HG02973 (cell line): ENCODE results near the gene GOLGA6A.
"Not testable (repeated sequence)": the region's sequence is repeated elsewhere in the genome, so short reads cannot be mapped to it uniquely, and the experiment has no call there.

Experiments used
- ATAC-seq: cut with Tn5 transposase; IDR thresholded peaks from one replicate; pipeline ENCODE4 v1.9.1; 2021; ENCODE audit warnings: moderate library complexity; ENCODE audit not compliant: unreplicated experiment

The GOLGA6A gene

GRCh38 chr15:74082450-74082849 lies at the start of gene GOLGA6A:
Gene GOLGA6A (minus strand): TSS chr15:74082550. CDS start chr15:74082509, 41 bp downstream.
- ATAC-seq = not testable (repeated sequence)

GRCh38 chr15:74131628-74132413 lies 49.5 kb upstream of the GOLGA6A start:
- ATAC-seq = no peak

DNA sequence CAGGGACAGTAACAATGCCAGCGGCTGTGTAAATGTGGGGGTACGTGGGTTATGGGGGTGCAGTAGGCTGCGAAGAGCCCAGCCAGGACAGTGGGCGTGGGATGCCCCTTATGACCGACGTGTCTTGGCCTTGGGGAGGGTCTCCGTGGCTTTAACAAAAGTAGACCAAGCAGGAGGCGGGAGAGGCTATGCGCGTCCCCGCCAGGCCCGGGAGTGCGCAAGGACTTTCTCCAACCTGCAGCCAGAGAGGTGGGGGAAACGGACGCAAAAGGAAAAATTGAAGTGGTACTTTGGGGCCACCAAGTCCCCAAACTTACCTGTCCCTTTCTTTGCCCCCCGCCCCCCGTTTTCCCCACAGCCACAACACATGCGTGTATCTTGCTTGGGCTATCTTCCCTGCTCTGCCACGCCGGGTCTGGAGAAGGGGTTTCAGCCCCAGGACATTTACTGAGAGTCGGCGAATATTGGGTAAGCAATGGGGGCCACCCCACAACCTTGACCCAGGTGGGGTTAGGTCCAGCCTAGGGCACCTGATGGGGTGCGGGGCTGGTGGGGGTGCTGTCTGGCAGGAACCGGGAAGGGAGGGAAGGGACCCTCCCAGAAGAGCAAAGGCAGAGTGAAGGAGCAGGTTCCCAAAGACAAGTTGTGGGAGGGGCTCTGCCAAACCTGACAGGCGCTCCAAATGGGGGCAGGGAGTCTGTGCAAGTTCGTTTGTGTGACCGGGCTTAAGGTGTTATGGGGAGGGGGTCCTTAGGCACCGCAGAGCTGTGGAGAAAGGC lies 48.7 kb upstream of the GOLGA6A start:
- no peak for ATAC-seq

DNA sequence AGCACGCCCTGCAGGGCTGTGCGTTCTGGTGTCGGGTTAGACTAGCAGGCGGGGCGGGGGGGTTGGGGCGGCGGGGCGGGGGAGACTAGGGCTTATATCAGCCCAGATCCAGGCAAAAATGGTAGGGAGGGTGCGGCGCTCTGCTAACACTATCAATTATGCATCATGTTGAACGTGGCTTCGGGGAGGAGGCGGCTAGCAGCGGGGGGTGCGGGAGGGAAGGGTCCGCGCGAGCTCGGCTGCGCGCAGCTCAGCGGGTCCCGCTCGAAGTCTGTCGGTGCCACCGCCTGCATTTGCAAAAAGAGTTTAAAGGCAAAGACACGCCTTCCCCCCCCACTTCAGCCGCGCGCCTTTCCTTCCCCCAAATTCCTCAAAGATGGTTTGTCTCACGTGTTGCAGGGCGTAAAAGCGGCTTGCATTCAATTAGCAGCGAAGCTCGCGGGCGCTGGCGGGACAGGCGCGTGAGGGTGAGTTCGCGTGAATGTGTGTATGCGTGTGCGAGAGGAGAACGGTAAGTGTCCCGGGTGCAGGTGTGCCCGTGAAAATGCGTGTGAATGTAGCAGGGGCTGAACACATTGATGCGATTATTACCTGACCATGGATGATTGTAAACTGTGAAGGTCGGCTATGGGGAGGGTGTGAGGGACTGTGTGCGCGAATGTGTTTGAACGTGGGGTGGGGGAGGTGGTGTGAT lies 48.0 kb upstream of the GOLGA6A start, which contains the start of gene ISLR2:
Gene ISLR2, plus strand, starts transcription at position 432 of the 694 bp plus-strand sequence. CDS start 2,169 bp downstream, outside the sequence.
- no peak for ATAC-seq

- ATAC-seq = no peak
These were observed 47.3 kb upstream of the GOLGA6A start for GRCh38 chr15:74129586-74130154.

- no peak for ATAC-seq
These were observed 46.6 kb upstream of the GOLGA6A start for GRCh38 chr15:74128785-74129585.

- no peak for ATAC-seq
These were observed 45.8 kb upstream of the GOLGA6A start for GRCh38 chr15:74127954-74128784.

DNA sequence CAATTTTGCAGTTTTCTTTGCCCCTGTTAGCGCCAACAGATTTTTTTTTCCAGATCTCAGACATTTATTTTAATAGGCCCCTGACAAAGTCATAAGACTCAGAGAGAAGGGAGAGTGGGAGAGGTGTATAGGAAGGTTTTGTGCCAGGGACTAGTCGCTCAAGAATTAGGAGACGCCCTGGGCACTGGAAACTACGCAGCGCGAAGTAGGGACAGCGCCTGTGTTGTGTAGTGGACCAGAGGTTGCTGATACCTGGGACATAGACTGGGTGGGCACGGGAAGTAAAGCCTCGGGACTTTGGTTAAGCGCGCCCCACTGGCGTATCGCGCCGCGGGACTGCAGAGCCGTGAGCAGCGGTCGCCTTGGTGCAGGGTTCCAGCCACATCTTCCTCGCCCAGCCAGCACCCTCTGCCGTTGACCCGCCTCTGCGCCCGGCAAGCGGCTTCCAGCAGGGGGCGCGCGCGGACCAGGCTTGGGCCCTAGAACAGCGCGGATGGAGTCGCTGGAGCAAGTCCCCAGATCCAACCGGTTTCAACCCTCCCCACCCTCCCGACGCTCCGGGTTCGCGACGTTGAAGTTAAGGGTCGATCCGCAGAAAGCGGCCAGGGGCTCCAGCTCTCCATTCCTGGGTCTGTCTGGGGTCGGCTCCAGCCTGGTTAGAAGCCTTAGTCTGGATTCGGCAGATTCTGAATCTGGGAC lies 45.1 kb upstream of the GOLGA6A start:
- no peak for ATAC-seq

- no peak for ATAC-seq
These were observed 42.4 kb upstream of the GOLGA6A start for GRCh38 chr15:74124759-74125158.

GRCh38 chr15:74124196-74124595 lies 41.8 kb upstream of the GOLGA6A start:
- ATAC-seq = no peak

DNA sequence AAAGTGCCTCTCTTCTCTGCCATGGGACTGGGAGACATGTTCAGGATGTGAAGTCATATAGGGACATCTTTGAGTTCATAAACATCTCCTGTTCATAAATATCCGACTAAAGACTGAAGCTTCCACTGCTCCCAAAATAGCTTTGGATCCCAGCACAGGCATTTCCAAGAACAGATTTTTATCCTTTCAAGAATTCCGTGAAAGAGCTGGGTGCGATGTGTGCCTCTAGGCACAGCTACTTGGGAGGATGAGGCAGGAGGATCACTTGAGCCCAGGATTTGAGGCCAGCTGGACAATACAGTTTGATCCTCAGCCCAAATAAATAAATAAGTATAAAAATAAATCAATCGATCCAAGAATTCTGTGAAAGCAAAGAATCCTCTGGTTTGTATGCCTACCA lies 41.3 kb upstream of the GOLGA6A start:
- no peak for ATAC-seq

DNA sequence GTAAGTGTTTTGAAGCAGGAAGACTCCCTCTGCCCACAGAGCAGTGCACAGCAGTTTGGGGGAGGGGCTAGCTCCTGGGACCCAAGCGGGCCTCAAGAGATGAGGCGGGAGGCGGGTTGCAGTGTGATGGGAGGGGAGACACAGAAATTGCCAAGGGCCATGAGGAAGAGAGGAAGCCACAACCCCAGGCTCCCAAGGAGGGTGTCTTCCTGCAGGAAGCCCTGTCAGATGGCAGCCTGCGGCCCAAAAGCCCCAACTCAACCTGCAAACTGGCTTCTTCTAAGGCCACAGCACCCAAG lies 40.7 kb upstream of the GOLGA6A start:
- no peak for ATAC-seq

DNA sequence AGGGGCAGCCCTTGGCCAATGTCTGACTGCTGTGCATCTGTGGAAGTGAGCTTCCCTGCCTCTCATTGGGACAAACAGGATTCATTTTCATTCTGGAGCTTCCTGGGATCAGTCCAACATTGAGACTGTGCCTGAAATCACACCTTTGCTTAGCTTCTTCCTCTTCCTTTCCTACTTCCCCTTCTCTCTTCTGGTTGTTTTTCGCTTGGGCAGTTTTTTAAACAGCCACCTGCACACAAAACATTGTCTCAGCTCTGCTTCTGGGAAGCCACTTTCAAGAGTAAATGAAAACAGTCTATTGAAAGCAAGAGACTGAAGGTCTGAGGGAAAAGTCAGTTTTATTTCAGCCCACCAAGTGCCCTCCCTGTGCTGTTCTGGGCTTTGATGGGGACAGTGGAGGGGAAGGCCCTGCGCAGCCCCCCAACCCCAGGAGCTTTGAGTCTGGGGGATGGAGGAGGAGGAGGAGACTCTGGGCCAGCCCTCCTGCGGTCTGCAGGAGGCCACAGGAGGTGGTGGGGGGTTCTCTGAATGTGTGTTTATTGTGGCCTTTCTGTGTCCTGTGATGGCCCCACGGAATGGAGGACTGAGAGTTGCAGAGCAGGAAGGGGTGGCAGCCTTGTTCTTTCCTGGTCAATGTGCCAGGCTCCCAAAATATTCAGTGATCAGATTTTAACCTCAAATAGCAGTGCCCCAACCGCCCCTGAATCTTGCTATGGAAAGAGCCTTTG lies 40.2 kb upstream of the GOLGA6A start:
- no peak for ATAC-seq

GRCh38 chr15:74121858-74122257 lies 39.5 kb upstream of the GOLGA6A start:
- ATAC-seq = no peak

DNA sequence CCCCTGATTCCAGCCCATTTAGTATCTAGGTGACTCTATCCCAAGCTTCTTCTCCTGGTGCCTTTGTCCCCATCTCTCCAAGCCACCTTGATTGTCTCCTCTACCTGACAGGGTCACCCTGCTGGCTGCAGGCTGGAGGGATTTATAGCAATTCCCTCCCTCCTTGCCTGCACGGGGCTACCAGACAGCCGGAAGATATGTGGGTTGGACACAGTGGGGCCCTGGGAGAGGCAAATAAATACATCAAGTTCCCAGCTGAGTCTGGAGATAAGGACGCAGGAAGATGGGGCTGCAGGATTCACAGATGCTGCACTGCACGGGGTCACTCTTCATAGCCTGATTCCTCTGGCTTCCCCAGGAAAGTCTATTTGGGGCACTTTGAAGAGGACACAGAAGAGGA lies 38.7 kb upstream of the GOLGA6A start:
- ATAC-seq = no peak

DNA sequence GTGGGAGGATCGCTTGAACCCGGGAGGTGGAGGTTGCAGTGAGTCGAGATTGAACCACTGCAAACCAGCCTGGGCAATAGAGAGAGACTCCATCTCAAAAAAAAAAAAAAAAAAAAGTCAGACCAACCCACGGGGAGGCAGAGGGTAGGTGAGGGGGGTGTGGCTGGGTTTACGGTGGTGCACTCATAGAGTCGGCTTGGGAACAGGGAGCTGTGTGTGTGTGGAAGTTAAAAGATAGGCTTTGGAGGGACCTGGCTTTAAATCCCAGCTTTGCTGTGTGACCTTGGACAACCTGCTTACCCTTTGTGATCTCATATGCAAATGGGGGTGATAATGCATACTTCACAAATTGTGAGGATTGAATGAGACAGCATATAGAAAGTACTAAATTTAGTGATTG lies 38.1 kb upstream of the GOLGA6A start:
- no peak for ATAC-seq

GRCh38 chr15:74109713-74110112 lies 27.4 kb upstream of the GOLGA6A start:
- ATAC-seq = no peak

DNA sequence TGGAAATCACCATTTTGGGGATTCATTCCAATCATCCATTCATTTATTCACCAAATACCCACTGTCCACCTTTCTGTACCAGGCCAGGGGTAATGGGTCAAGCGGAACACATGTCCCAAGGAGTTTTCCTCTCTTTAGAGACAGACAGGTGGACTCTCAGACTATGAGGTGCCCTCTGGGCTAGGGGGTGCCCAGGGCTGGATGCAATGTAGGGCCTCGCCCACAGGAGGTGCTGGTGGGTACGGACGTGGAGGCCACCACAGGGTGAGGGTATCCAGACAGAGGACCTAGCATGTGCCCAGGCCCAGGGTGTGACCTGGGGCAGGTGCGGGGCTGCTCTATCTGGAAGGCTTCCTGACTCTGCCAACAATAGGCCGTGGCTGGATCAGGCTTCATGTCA lies 26.3 kb upstream of the GOLGA6A start:
- ATAC-seq = not testable (repeated sequence)
